Measurements from ENCODE around the gene HMBS. TPM values are rescaled to one million over a fixed set of nuclear protein-coding genes. Genes with fewer than 3 reads are reported as not detected.
"Not testable (repeated sequence)": the region's sequence is repeated elsewhere in the genome, so short reads cannot be mapped to it uniquely, and the experiment has no call there.

Gene HMBS
- total RNA-seq (2021; ENCODE audit: unreplicated experiment) (61.6 TPM), Bru-seq, nascent RNA (percentile 75 among the genes with signal in this experiment), BruChase-seq, experiment 1, labeled RNA remaining after a 2-hour chase (percentile 83 among the genes with signal in this experiment), BruChase-seq, experiment 2, labeled RNA remaining after a 6-hour chase (percentile 76 among the genes with signal in this experiment)
- polyA plus RNA-seq (2012; ENCODE audit: insufficient read length): 55.6 TPM
- long read RNA-seq, transcript HMBS-201 (14 exons, 1,501 nt): major isoform, 75 of 110 reads
- long read RNA-seq, partial matches to known transcripts: 6 of 110 reads
- long read RNA-seq, other reads (novel, unspliced or antisense): 21 of 110 reads

- intact Hi-C loops (cut with micrococcal nuclease; ENCODE audit: unreplicated experiment) (no loop called here), in situ Hi-C loops (cut with HindIII; ENCODE audit: low pct_unique_long_range_greater_than_20kb, low sequenced_read_pairs) (no loop called here)
- Histone ChIP-seq H3K9me3 (ENCODE audit: control insufficient read depth, insufficient read depth, low read depth, low read length) (no peaks in the 10 kb centered on the region), H3K4me3 (ENCODE audit: low read depth in 2 of 2, low read length in 2 of 2) (peak within 1 kb of the TSS; percentile 73 to 92), H3K4me1 (ENCODE audit: control insufficient read depth, insufficient read depth, low read length) (peaks cover 10% of the 10 kb centered on the region), H3K36me3 (ENCODE audit: control insufficient read depth, insufficient read depth, low read length) (no peaks in the 10 kb centered on the region; the same call in 1 of the 2 replicates), H3K27ac (ENCODE audit: low read length) (peak within 1 kb of the TSS; percentile 94), H3K27me3 (ENCODE audit: control insufficient read depth, insufficient read depth, low read length) (no peaks in the 10 kb centered on the region)
- TF ChIP-seq SIN3A (IDR thresholded peaks at IDR 0.05; ENCODE audit: borderline replicate concordance, insufficient read depth, low read depth, low read length): peak; percentile 75; the same call in 1 of the 2 replicates
- TF ChIP-seq POLR2AphosphoS5 (IDR thresholded peaks at IDR 0.05; ENCODE audit: low read depth, low read length): peak; percentile 99
- no peak for TF ChIP-seq CTCF (IDR thresholded peaks at IDR 0.05)
- no peak for TF ChIP-seq TCF7L2 (IDR thresholded peaks at IDR 0.05; ENCODE audit: low read depth, low read length)
- no peak for TF ChIP-seq REST (IDR thresholded peaks at IDR 0.05; ENCODE audit: insufficient read depth in 1 of 2, low read depth in 2 of 2, low read length in 1 of 2)
- ChIA-PET POLR2A (interaction anchor here (0.5 to 1.3 kb wide), 8 partner anchors 17 to 622 kb away, joined by 3 to 20 read pairs (median 4); partner anchors contain the start of gene VPS11), CTCF (interaction anchor here (0.8 kb wide), 1 partner anchor 30 kb away, joined by 3 read pairs; no protein-coding TSS in a partner anchor)
- ATAC-seq: peak; percentile 98
- BruUV-seq (replicated peaks): no TSS peak
- peak; percentile 91 for DNase-seq (ENCODE audit: low read depth, low spot score)
Observed at GRCh38 chr11:119084663-119085436, at the start of gene HMBS. HMBS (plus strand) TSS chr11:119084881; CDS start chr11:119085034, 153 bp downstream.

- Histone ChIP-seq H3K9me3 (ENCODE audit: control insufficient read depth, insufficient read depth, low read depth, low read length) (no peaks in the 10 kb centered on the region), H3K27me3 (ENCODE audit: control insufficient read depth, insufficient read depth, low read length) (no peaks in the 10 kb centered on the region), H3K4me3 (ENCODE audit: low read depth in 2 of 2, low read length in 2 of 2) (no peak overlapping the region), H3K36me3 (ENCODE audit: control insufficient read depth, insufficient read depth, low read length) (no peaks in the 10 kb centered on the region), H3K27ac (ENCODE audit: low read length) (no peak overlapping the region), H3K4me1 (ENCODE audit: control insufficient read depth, insufficient read depth, low read length) (no peaks in the 10 kb centered on the region)
- intact Hi-C loops (cut with micrococcal nuclease; ENCODE audit: unreplicated experiment) (no loop called here), in situ Hi-C loops (cut with HindIII; ENCODE audit: low pct_unique_long_range_greater_than_20kb, low sequenced_read_pairs) (no loop called here)
- no peak for TF ChIP-seq CTCF (IDR thresholded peaks at IDR 0.05)
- no peak for TF ChIP-seq POLR2AphosphoS5 (IDR thresholded peaks at IDR 0.05; ENCODE audit: low read depth, low read length)
- no peak for TF ChIP-seq TCF7L2 (IDR thresholded peaks at IDR 0.05; ENCODE audit: low read depth, low read length)
- TF ChIP-seq SIN3A (IDR thresholded peaks at IDR 0.05; ENCODE audit: borderline replicate concordance, insufficient read depth, low read depth, low read length): no peak
- TF ChIP-seq REST (IDR thresholded peaks at IDR 0.05; ENCODE audit: insufficient read depth in 1 of 2, low read depth in 2 of 2, low read length in 1 of 2): no peak
- DNase-seq (ENCODE audit: low read depth, low spot score): no peak
- BruUV-seq (replicated peaks): no TSS peak
- ChIA-PET CTCF (interaction anchor here (0.5 kb wide), 1 partner anchor 317 kb away, joined by 3 read pairs; no protein-coding TSS in a partner anchor), POLR2A (interaction anchor here (0.7 kb wide), 1 partner anchor 40 kb away, joined by 4 read pairs; no protein-coding TSS in a partner anchor)
- no peak for ATAC-seq
Observed at GRCh38 chr11:119038884-119039283, 45.8 kb upstream of the HMBS start.

DNA sequence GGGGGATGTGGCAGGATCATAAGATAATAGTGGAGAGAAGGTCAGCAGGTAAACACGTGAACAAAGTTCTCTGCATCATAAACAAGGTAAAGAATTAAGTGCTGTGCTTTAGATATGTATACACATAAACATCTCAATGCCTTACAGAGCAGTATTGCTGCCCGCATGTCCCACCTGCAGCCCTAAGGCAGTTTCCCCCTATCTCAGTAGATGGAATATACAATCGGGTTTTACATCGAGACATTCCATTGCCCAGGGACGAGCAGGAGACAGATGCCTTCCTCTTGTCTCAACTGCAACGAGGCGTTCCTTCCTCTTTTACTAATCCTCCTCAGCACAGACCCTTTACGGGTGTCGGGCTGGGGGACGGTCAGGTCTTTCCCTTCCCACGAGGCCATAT is 45.2 kb upstream of the HMBS start:
- BruUV-seq (replicated peaks); H3K27ac ChIP-seq (ENCODE audit: low read length); intact Hi-C loops (cut with micrococcal nuclease; ENCODE audit: unreplicated experiment); POLR2A ChIA-PET; H3K36me3 ChIP-seq (ENCODE audit: control insufficient read depth, insufficient read depth, low read length); H3K27me3 ChIP-seq (ENCODE audit: control insufficient read depth, insufficient read depth, low read length); in situ Hi-C loops (cut with HindIII; ENCODE audit: low pct_unique_long_range_greater_than_20kb, low sequenced_read_pairs); ATAC-seq; H3K4me1 ChIP-seq (ENCODE audit: control insufficient read depth, insufficient read depth, low read length); DNase-seq (ENCODE audit: low read depth, low spot score); H3K9me3 ChIP-seq (ENCODE audit: control insufficient read depth, insufficient read depth, low read depth, low read length); H3K4me3 ChIP-seq (ENCODE audit: low read depth in 2 of 2, low read length in 2 of 2): not testable (repeated sequence)
- CTCF ChIA-PET: interaction anchor here (0.5 kb wide), 1 partner anchor 317 kb away, joined by 3 read pairs; no protein-coding TSS in a partner anchor
